ENCODE data around the gene CC2D1A.

- TF ChIP-seq EP300 (IDR thresholded peaks at IDR 0.05; ENCODE audit: borderline replicate concordance) (no peak), MAX (IDR thresholded peaks at IDR 0.05) (no peak), TCF12 (IDR thresholded peaks at IDR 0.05; ENCODE audit: low read depth) (no peak), USF1 (IDR thresholded peaks at IDR 0.05) (no peak), REST (IDR thresholded peaks at IDR 0.05; ENCODE audit: low read depth) (no peak), EGR1 (IDR thresholded peaks at IDR 0.05) (no peak), TAF1 (IDR thresholded peaks at IDR 0.05; ENCODE audit: low read depth) (no peak), YY1 (IDR thresholded peaks at IDR 0.05; ENCODE audit: low read depth) (no peak), ZBTB7A (IDR thresholded peaks at IDR 0.05; ENCODE audit: low read depth) (no peak), FOXM1 (IDR thresholded peaks at IDR 0.05; ENCODE audit: borderline replicate concordance, low read depth) (no peak), RAD21 (IDR thresholded peaks at IDR 0.05; ENCODE audit: low read depth) (no peak), CREB1 (IDR thresholded peaks at IDR 0.05; ENCODE audit: low read depth) (no peak)
These were observed 29.9 kb downstream of the CC2D1A start for GRCh38 chr19:13935765-13936510.

Measured in Ishikawa (cell line).